SKM-1 treated with dmso at 0.1 percent for 144 hours (cell line): Measurements from ENCODE around the gene SLC25A39.
A peak's percentile ranks its signal among the peaks of the same experiment; 100 is the strongest.
"Not testable (repeated sequence)": the region's sequence is repeated elsewhere in the genome, so short reads cannot be mapped to it uniquely, and the experiment has no call there.

Experiments
- DNase-seq: peaks from one replicate; lab custom pipeline; 2025; ENCODE audit not compliant: unreplicated experiment; lab: John Stamatoyannopoulos, UW

The SLC25A39 gene

DNA sequence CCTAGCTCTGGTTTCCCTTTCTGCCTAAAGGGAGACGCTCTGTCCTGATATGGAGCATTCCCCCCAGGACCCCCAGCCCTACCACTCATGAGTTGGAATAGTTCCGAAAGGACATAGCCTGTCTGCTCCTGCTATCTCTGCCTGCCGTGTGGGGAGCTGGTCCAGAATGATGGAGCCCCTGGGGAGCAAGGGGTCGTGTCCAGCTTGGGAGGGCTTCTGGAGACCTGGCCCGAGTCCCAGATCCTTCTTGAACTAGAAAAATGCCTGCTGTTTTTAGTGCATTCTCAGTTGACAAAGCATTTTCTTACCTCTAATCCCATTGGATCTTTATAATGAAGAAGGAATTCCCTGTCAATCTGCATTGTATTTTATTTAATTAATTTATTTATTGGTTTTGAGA, 11.3 kb upstream of the SLC25A39 start:
- DNase-seq, result no peak

GRCh38 chr17:44335564-44335963, 10.9 kb upstream of the SLC25A39 start:
- no peak for DNase-seq

GRCh38 chr17:44334727-44335126, 10.1 kb upstream of the SLC25A39 start:
- peak; percentile 35 for DNase-seq

- DNase-seq, result no peak
These were observed 9.7 kb upstream of the SLC25A39 start for GRCh38 chr17:44334315-44334714.

DNA sequence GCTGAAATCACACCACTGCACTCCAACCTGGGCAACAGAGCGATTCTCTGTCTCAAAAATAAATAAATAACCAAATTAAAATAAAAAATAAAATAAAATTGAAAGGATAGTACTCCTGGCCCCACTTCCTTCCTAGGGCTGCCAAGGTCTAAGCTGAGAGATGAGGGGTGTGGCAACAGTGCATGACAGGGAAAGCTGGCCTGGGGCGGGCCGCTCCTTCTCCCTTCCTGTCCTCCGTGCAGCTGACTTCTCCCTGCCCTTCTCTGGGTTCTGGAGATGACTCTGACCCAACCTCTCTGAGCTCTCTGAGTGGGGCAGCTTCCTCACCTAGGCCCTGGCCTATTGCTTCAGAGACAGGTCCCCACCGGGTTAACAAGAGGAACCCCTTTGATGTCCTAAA, 8.7 kb upstream of the SLC25A39 start:
- peak; percentile 74 for DNase-seq

- peak; percentile 50 for DNase-seq
These were observed 6.7 kb upstream of the SLC25A39 start for GRCh38 chr17:44331249-44331760.

DNA sequence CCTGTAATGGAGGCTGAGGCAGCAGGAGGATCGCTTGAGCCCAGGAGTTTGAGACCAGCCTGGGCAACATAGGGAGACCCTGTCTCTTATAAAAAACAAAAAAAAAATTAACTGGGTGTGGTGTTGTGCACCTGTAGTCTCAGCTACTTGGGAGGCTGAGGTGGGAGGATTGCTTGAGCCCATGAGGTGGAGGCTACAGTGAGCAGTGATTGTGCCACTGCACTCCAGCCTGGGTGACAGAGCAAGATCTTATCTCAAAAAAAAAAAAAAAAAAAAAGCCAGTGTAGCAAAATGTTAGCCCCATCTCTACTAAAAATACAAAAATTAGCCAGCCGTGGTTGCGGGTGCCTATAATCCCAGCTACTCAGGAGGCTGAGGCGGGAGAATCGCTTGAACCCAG, 5.6 kb upstream of the SLC25A39 start:
- DNase-seq, result not testable (repeated sequence)

GRCh38 chr17:44329516-44329915, 4.9 kb upstream of the SLC25A39 start:
- not testable (repeated sequence) for DNase-seq

DNA sequence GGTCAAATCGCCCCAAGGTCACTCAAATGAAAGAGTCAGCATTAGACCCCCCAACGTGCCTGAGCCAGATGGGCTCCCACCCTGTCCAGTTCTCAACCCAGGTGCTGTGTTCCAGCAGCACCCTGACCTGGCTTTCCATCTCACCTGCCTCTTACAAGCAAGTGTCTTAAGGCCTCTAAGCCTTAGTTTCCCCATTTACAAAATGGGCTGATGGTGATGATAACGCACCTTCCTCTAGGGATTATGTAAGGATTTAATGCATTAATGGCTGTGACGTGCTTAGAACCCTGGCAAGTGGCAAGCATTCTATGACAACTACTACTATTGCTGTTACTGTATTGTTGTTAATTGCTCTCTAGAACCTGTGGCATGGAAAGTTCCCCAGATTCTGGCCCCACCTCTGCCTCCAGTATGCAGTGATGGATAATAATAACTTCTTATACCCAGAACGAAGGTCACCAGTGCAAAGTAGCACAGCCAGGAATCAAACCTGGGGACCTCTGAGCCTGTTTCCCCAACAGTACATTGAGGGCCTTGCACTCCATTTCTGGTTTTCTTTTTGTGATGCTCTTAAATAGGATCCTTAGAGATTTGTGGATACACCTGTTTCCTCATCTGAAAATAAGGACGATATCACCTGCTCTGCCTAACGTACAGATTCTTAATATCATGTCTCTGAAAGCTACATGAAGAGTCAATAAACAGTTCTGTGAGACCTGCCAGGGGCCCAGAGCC, 3.3 kb upstream of the SLC25A39 start:
- no peak for DNase-seq

- peak; percentile 95 for DNase-seq
These were observed 2.3 kb upstream of the SLC25A39 start for GRCh38 chr17:44326861-44327444.

DNA sequence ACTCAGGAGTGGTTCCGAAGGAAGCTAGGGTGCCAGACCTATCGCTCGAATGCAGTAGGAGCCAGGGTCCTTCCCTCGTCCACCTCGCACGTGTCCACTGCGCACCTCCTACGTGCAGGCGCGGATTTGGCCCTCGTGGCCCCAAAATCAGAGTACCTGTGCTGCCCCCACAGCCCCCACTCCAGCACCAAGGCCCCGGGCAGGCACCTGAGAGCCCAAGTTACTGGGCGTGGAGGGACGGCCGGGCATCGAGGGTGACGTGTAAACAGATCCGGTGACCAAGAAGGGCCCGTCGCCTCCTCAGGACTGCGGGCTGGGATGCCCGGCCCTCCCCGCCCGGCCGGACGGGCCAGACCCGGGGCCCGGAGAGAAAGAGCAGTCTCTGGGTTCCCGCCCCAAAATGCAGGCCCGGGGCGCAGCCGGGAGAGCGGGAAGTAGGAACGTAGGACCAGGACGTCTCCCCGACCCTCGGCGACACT, 492 bp downstream of the SLC25A39 start:
- no peak for DNase-seq

DNA sequence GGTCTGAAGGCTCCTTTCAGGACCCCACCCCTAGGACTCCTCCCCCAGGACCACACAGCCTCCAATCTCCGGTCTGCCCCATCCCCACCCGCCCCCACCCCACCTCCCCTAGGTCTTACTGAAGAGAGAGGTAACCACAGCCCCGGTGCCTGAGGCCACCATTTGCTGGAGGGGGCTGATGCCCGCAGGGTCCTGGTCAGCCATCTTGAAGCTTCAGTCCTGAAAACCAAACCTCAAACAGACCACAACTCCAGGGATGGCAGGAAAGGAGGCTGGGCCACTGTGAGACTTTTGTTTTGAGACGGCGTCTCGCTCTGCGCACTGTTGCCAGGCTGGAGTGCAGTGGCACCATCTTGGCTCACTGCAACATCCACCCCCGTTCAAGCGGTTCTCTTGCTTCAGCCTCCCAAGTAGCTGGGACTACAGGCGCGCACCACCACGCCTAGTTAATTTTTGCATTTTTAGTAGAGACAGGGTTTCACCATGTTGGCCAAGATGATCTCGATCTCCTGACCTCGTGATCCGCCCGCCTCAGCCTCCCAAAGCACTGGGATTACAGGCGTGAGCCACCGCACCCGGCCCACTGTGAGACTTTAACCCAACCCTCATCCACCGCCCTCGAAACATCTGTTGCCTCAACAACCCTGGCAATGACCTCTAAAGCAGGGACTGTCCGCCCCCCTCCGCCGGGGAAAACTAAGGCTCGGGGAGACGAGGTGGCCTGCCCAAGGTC, 1.1 kb downstream of the SLC25A39 start:
- no peak for DNase-seq

GRCh38 chr17:44322236-44322895, 2.3 kb downstream of the SLC25A39 start:
- no peak for DNase-seq

DNA sequence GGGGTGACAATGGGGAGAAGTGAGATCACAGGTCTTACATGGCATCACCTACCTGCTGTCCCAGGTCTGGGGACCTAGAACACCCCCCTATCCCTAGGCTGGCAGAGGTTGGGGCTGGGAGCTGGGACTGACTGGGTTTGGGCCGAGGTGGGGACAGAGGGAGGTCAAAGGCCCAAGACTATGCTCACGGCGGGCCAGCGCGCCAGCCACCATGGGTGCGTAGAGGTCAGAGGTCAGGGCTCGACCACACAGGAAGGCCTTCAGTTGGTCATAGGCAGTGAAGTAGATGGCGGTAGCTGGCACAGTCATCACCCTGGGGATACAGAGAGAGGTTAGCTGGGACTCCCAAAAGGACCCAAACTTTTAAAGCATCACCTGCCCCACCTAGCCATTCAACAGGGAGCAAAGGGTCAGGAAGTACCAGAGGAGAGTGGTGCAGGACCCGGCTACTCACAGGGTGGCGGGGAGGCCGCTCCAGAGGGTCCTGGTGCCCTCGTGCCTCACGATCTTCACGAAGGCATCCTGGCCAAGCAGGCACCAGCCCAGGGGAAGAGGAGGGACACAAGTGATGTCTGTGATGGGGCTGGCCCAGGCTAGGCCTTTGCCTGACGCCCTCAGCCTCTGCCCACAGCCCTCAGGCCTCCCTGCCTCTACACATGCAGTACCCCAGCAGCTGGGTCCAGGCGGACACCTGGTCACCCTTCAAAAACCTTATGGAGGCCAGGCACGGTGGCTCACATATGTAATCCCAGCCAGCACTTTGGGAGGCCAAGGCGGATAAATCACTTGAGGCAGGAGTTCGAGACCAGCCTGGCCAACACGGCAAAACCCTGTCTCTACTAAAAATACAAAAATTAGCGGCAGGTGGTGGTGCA, 3.1 kb downstream of the SLC25A39 start:
- DNase-seq, result no peak

- DNase-seq, result no peak
These were observed 4.6 kb downstream of the SLC25A39 start for GRCh38 chr17:44320066-44320465.

DNA sequence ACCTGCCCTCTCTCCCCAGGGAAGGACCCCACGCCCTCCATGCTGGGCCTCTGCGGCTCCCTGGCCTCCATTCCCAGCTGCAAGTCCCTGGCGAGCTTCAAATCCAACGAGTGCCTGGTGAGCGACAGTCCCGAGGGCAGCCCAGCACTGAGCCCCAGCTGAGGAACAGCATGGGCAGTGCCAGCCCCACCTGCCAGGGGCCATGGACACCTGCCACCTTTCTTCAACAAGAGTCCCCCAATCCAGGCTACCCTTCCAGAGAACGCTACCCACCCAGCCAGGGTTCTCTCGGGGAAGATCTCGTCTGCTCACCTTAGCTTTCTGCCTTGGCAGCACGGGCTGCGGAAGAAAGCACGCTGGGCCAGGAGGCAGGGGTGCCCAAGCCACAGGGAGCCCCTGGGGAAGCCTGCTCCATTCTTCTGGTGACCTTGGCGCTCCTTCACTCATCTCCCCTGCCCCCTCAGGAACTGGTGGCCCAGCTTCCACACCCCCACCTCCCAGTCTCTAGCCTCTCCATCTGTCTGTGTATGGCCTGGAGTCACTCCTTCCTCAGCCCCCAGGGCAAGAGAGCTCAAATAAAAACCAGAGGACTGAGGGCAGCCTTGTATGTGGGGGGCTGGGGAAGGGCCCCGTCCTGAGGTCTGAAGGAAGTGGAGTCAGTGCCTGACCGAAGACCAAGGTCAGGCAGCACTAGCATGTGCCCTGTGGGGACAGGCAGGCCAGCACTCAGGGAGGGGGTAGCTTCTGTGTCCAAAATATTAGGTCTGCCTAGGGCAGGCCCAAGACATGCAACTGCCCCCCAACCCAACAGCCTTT, 6.3 kb downstream of the SLC25A39 start:
- no peak for DNase-seq

DNA sequence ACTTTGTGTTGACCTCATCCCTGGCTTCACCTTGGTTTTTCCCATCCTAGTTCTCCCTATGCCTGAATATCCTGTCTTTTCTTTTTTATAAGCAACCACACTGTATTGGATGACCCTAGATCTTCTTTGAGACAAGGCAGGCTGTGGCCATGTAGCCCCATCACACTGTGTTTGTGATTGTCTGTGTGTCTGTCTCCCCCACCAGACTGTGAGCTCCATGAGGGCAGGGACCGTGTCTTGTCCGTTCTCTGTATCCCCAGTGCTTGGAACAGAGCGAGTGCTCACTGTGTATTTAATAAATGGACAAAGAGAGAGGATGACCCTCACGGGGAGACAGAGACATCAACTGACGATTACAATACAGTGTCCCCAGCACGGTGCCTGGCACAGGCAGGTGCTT, 7.1 kb downstream of the SLC25A39 start:
- no peak for DNase-seq

DNA sequence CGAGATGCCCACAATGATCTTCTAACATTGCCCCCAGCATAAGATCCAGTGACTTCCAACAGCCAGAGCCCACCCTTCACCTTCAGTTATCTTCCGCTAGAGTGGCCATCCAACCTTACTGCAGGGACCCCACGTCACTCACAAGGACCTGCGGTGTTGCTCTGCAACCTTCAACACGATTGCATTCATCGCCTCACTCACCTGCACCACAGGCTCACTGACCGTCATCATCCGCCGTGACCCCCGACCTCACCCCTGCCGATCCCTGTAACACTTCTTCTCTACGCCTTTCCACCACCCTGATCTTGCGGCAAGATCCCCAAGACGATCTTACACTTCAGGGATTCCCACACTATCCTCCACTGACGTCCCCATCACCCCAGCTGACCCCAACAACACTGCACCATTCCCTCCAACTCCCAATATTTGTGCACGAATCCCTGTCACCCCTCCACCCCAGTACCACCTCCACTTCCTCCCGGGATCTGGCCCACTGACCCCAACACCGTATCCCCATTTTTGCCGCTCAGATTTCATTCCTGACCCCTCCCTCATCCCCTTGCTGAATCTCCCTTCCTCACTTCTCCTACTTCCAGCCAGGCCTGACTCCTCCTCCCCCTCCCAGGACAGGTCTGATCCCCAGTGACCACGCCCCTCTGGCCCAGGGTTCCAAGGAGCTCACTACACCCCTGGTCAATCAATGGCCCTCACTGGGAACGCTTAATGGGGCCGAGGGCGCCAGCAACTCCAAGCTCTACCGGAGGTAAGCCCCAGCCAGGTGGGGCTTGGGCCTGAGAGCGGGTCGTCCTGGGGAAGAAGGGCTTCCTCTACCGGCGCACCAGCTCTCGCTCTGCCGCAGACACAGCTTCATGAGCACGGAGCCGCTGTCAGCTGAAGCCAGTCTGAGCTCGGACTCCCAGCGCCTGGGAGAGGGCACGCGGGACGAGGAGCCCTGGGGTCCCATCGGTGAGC, 8.6 kb downstream of the SLC25A39 start:
- no peak for DNase-seq
